Activated CD4-positive, alpha-beta T cell treated with anti-CD3 and anti-CD28 coated beads, Interleukin-2, amount 10 ng/mL, durations not matched to agents 24 days and 14 days (primary cell): ENCODE measurements around the gene NSG2. TPM values are rescaled to one million over a fixed set of nuclear protein-coding genes. Genes with fewer than 3 reads are reported as not detected.
"Not testable (repeated sequence)": the region's sequence is repeated elsewhere in the genome, so short reads cannot be mapped to it uniquely, and the experiment has no call there.

Experiments
- DNase-seq: peaks from one replicate; pipeline ENCODE4 v3.0.0; 2022
- H3K27ac Mint-ChIP-seq: one replicate; pipeline ENCODE4 v1.8.0; 2022; ENCODE audit warnings: mild to moderate bottlenecking, mixed read lengths
- H3K27me3 Mint-ChIP-seq: one replicate; pipeline ENCODE4 v1.8.0; 2022; ENCODE audit warnings: mixed read lengths
- H3K36me3 Mint-ChIP-seq: one replicate; pipeline ENCODE4 v1.8.0; 2022; ENCODE audit warnings: low read depth, mild to moderate bottlenecking, mixed read lengths
- H3K4me1 Mint-ChIP-seq: one replicate; pipeline ENCODE4 v1.8.0; 2021; ENCODE audit warnings: mixed read lengths
- H3K4me3 Mint-ChIP-seq: one replicate; pipeline ENCODE4 v1.8.0; 2022; ENCODE audit warnings: mild to moderate bottlenecking, moderate library complexity, mixed read lengths
- H3K9me3 Mint-ChIP-seq: one replicate; pipeline ENCODE4 v1.8.0; 2021; ENCODE audit warnings: mixed read lengths
- intact Hi-C: fragments of 100-400 bp; cut with micrococcal nuclease; formaldehyde crosslinking; loops from one replicate; pipeline ENCODE4 v1.15.1; 2023
- total RNA-seq: library from RNA; stranded (reverse); gene quantifications from 2 replicates; pipeline ENCODE4 v1.2.3, GENCODE V29; 2022

NSG2 gene
- total RNA-seq, 1 donor from 2014 or later = not detected

DNA sequence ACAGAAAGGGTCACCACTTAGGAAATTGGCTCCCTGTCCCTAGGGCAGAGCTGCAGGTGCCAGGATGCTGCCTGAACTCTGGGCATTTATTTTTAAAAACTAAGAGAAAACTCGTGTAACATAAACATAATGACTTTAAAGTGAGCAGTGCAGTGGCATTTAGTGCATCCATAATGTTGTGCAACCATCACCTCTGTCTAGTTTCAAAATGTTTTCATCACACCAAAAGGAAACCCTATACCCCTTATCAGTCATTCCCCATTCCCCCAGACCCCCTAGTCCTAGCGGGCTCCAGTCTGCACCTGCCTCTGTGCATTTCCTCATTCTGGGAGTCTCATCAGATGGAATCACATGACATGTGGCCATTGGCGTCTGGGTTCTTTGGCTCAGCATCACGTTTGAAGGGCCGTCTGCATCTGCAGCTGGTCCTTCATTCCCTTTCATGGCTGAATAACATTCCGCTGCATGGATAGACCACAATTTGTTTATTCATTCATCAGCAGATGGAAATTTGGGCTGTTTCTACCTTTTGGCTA is 55.8 kb downstream of the NSG2 start:
- no peak for DNase-seq
- H3K27me3 Mint-ChIP-seq = no peaks in the 10 kb centered on the region
- H3K27ac Mint-ChIP-seq = no peak overlapping the region
- H3K4me3 Mint-ChIP-seq = no peak overlapping the region
- H3K4me1 Mint-ChIP-seq = no peaks in the 10 kb centered on the region
- no peaks in the 10 kb centered on the region for H3K9me3 Mint-ChIP-seq
- H3K36me3 Mint-ChIP-seq = no peaks in the 10 kb centered on the region
- intact Hi-C loops = no loop called here

DNA sequence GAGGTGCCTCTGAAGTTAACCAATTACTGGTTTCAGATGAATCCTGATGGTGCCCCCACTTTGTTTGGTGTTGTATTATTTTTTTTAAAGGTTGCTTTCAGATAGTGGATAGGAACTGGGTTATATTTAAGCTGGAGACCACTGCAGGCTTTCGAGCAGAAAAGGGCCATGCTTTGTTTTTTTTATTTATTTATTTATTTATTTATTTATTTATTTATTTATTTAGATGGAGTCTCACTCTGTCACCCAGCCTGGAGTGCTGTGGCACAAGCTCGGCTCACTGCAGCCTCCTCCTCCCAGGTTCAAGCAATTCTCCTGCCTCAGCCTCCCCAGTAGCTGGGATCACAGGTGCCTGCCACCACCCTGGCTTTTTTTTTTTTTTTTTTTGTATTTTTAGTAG is 57.1 kb downstream of the NSG2 start:
- H3K27ac Mint-ChIP-seq, H3K4me3 Mint-ChIP-seq, H3K27me3 Mint-ChIP-seq, H3K9me3 Mint-ChIP-seq, H3K36me3 Mint-ChIP-seq, DNase-seq, H3K4me1 Mint-ChIP-seq, intact Hi-C loops: not testable (repeated sequence)

DNA sequence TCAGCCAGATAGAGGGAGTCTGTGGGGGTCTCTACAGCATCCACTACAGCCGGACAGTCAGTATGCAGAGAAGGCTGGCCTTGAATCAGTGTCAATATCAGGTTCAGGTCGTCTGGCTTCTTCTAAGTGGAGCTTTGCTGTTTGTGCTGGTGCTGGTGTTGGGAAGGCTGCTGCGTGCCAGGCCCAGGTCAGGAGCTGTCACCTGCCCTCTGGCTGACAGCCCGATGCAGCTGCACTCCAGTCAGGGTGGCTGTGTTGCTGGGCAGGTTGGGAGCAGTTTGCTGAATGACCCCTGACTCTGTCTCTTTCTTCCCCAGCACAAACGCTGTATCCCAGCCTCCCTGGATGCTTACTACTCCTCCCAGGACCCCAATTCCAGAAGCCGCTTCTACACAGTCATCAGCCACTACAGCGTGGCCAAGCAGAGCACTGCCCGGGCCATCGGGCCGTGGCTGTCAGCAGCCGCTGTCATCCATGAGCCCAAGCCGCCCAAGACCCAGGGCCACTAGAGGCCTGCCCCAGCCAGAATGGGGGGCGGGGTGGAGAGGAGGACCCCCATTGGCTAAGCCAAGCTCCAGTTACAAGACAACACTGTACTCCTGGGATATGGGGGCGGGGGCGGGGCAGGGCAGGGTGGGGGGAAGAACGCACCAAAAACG is 61.6 kb downstream of the NSG2 start:
- Mint-ChIP-seq H3K27me3 (no peaks in the 10 kb centered on the region), H3K27ac (no peak overlapping the region), H3K4me3 (no peak overlapping the region), H3K4me1 (no peaks in the 10 kb centered on the region), H3K36me3 (no peaks in the 10 kb centered on the region), H3K9me3 (no peaks in the 10 kb centered on the region)
- intact Hi-C loops = no loop called here
- DNase-seq = no peak

DNA sequence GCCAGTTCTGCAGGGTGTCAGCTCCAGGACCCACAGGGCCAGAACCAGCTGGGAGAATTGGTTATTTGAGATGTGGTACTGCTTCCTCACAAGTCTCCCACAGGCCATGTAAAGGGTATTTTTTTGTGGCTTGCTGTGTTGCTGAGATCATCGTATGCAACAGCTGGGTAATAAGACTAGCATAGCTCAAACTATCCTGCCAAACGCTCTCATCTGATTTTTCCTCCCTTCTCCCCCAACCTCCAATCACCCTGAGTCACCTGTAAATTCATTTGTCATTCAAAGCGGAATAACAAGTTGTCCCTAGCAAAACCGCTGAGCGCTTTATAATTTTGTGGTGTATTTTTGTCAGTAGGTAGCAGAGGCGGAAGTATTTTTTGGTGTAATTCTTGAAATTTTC is 63.2 kb downstream of the NSG2 start:
- Mint-ChIP-seq H3K36me3 (no peaks in the 10 kb centered on the region), H3K9me3 (no peaks in the 10 kb centered on the region), H3K27ac (no peak overlapping the region), H3K4me3 (no peak overlapping the region), H3K4me1 (no peaks in the 10 kb centered on the region), H3K27me3 (no peaks in the 10 kb centered on the region)
- intact Hi-C loops = no loop called here
- no peak for DNase-seq

DNA sequence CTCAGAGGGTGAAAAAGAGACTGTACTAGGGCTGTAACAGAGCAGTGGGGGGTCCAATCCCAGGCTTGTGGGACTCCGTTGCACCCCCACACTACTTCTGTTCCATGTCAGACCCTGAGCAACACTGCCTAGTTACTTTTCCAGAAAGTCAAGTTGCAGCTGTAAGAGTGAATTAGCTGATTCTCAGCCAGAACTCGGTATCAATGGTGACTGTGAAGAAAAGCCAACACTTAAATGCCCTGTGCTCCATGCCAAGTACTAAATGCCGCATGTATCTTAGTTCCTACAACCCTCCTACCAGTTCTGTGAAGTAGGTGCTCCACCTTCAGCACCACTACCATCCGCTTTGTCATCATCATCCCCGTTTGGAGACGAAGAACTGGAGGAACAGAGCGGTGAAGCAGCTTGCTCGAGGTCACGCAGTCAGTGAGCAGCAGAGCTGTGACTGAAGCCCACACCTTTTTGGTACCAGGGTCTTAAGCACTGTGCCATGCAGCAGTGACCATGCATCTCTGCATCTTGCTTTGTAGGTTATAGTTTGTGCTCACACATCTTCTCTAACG is 64.3 kb downstream of the NSG2 start:
- no peaks in the 10 kb centered on the region for H3K9me3 Mint-ChIP-seq
- intact Hi-C loops = no loop called here
- H3K27ac Mint-ChIP-seq = no peak overlapping the region
- no peaks in the 10 kb centered on the region for H3K27me3 Mint-ChIP-seq
- no peaks in the 10 kb centered on the region for H3K4me1 Mint-ChIP-seq
- no peaks in the 10 kb centered on the region for H3K36me3 Mint-ChIP-seq
- no peak for DNase-seq
- no peak overlapping the region for H3K4me3 Mint-ChIP-seq

DNA sequence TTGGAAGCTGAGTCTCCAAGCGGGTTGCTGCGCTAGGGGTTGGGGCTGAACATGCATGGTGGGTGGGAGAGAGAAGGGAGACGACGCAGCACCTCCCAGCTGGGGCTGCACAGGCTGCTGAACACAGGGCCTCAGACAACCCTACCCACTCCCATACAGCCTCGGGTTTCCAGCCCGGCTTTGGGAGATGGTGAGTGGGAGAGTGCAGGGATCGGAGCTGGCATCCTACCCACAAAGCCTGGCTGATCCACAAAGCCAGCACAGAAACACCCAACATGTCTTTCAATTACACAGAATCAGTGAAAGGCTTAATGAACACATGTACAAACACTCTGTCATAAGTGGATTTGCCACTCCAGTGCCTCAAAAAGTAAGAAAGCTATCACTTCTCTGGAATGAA is 64.8 kb downstream of the NSG2 start:
- intact Hi-C loops = no loop called here
- H3K36me3 Mint-ChIP-seq = no peaks in the 10 kb centered on the region
- no peak overlapping the region for H3K27ac Mint-ChIP-seq

DNA sequence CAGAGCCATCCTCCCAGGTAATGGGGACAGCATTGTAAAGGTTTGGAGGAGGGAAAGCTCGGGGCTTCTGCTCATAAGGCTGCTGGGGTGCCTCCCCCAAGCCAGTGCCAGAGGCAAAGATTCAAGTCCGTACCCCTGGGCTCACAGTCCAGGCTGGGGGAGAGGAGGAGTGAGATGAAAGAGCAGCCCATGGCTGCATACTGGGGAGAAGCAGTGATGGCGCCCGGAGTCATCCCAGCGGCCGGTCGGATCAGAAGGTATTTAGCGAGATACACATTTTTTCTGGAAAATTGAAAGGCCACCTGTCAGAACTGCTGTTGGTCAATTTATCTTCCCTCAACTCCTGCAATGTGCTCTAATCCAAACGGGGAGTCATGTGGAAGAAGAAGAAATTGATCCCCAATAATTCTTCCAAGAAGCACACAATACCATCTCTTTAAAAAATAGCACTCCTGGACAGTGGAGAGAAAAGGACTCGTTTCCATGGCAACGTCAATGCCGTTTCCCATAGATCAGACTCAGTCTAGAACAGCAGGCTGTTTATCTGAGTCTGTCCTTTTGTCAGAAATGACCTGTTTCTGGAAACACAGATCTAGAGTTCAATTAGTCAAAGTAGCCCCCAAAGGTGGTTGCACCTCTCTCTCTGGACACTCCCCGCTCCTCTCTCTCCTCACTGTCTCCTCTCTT is 65.9 kb downstream of the NSG2 start:
- intact Hi-C loops = no loop called here
- Mint-ChIP-seq H3K36me3 (no peaks in the 10 kb centered on the region), H3K4me3 (no peak overlapping the region), H3K4me1 (no peaks in the 10 kb centered on the region), H3K27me3 (no peaks in the 10 kb centered on the region), H3K9me3 (no peaks in the 10 kb centered on the region), H3K27ac (no peak overlapping the region)
- DNase-seq = no peak

More for the DNA sequence above, 64.8 kb downstream of the NSG2 start:
- no peaks in the 10 kb centered on the region for H3K27me3 Mint-ChIP-seq
- H3K4me1 Mint-ChIP-seq = no peaks in the 10 kb centered on the region
- H3K4me3 Mint-ChIP-seq = no peak overlapping the region
- no peak for DNase-seq
- no peaks in the 10 kb centered on the region for H3K9me3 Mint-ChIP-seq

DNA sequence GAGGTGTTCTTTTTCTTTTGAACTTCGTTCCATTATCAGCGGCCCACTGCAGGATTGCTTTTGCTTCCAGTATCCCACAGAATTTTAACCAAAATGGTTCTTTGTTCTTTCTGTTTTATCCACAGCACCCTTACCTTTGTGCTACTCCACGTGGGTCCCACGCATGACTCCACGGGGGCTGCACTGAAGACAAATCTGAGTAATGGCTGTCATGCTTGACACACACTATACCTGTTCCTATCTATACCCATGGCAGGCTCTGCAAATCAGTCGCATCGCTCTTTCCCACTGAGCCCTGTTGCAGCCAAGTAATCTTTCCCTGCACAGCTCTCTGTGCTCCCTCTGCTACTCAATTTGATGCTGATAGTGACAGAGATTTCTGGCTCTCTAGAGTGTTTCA is 69.7 kb downstream of the NSG2 start:
- no peak for DNase-seq
- H3K4me1 Mint-ChIP-seq = no peaks in the 10 kb centered on the region
- no peaks in the 10 kb centered on the region for H3K36me3 Mint-ChIP-seq
- H3K9me3 Mint-ChIP-seq = no peaks in the 10 kb centered on the region
- no peak overlapping the region for H3K27ac Mint-ChIP-seq
- H3K4me3 Mint-ChIP-seq = no peak overlapping the region
- intact Hi-C loops = no loop called here
- H3K27me3 Mint-ChIP-seq = no peaks in the 10 kb centered on the region

DNA sequence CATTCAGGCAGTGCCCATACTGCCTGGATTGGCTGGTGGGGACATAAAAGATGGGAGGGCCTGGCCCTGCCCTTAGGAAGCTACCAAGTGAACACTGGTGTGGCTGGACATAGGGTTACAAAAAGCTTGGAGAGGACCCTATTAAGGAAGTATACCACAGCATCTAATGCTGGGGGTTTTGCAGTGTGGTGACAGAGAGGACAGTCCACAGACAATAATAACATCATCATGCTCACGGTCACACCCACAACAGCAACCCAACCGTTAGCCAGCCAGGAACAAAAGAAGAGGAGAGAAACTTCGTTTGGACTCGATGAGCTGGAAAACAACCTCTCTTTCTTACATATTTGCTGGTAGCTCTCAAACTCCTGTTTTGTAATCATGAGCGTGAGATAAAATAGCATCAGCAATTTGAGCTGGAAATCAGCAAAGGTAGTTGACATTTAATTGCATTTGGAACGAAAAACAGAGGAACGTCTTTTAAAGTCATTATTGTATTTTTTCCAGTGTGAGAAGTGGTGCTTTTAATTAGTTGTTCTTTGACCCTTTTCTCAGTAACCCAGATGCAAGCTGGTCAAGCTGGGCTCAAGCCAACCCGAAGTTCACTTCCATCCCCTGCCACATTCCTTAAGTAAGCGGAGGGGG is 73.4 kb downstream of the NSG2 start:
- intact Hi-C loops = no loop called here
- DNase-seq = no peak
- Mint-ChIP-seq H3K4me3 (no peak overlapping the region), H3K36me3 (no peaks in the 10 kb centered on the region), H3K27ac (no peak overlapping the region), H3K27me3 (no peaks in the 10 kb centered on the region), H3K9me3 (no peaks in the 10 kb centered on the region), H3K4me1 (no peaks in the 10 kb centered on the region)

DNA sequence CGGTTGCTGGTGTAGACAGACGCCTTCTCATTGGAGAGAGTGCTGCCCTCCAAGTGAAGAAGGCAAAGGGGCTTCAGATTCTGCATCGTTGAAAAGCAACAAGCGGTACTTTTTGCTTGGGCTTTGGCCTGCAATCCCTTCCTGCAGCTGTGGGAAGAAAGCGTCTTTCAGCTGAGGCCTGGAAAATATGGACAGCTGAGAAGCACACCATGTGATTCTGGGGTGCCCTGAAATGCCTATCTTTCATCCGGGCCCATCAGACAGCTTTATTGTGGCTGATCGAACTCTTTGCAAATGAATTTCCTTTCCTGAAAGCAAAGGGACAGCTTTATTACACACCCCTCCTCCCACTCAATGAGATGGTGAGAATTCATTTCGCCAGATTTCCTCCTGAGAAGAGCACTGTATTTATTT is 74.0 kb downstream of the NSG2 start:
- Mint-ChIP-seq H3K27me3 (no peaks in the 10 kb centered on the region), H3K9me3 (no peaks in the 10 kb centered on the region), H3K27ac (no peak overlapping the region), H3K4me3 (no peak overlapping the region), H3K4me1 (no peaks in the 10 kb centered on the region), H3K36me3 (no peaks in the 10 kb centered on the region)
- DNase-seq = no peak
- intact Hi-C loops = no loop called here

DNA sequence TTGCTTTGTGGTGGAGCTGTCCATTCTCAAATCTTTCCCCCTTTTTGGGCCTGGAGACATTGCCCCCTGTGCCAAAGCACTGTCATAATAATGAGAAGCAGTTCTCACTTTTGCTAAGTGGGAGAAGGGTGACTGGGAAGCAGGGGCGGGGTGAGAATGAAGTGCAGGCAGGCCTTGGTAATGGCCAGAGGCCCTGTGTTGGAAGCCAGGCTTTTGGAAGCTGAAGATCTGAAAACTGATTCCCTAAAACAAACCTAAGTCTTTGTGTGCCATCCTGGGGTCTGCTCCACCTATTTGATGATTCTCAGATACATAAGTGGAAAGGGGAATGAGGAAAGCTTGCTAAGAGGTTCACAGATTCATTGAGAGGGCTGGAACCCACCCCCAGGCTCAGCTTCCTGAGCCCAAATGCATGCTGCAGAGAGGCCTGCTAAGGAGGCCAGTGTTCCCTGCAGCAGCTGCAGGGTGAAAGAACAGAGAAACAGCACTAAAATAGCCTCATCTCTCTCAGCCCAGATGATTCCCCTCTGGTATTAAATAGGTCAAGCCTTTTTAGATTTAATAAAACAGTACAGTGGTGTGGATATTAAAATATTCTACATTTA is 75.0 kb downstream of the NSG2 start:
- H3K4me1 Mint-ChIP-seq = no peaks in the 10 kb centered on the region

DNA sequence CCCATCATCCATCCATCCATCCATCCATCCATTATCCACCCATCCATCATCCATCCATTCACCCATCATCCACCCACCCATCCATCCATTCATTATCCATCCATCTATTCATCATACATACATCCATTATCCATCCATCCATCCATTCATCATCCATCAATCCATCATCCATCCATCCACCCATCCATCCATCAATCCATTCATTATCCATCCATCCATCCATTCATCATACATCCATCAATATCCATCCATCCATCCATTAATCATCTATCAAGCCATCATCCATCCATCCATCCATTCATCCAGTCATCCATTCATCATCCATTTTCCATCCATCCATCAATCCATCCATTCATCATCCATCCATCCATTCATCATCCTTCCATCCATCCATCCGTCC is 89.0 kb downstream of the NSG2 start:
- Mint-ChIP-seq H3K27ac (no peak overlapping the region), H3K9me3 (no peaks in the 10 kb centered on the region), H3K36me3 (no peaks in the 10 kb centered on the region), H3K27me3 (no peaks in the 10 kb centered on the region), H3K4me3 (no peak overlapping the region), H3K4me1 (no peaks in the 10 kb centered on the region)
- intact Hi-C loops = no loop called here
- no peak for DNase-seq

More for the DNA sequence above, 75.0 kb downstream of the NSG2 start:
- no peaks in the 10 kb centered on the region for H3K27me3 Mint-ChIP-seq
- peaks cover 2% of the 10 kb centered on the region for H3K9me3 Mint-ChIP-seq
- H3K4me3 Mint-ChIP-seq = no peak overlapping the region
- H3K36me3 Mint-ChIP-seq = no peaks in the 10 kb centered on the region
- H3K27ac Mint-ChIP-seq = no peak overlapping the region
- intact Hi-C loops = no loop called here
- DNase-seq = no peak

DNA sequence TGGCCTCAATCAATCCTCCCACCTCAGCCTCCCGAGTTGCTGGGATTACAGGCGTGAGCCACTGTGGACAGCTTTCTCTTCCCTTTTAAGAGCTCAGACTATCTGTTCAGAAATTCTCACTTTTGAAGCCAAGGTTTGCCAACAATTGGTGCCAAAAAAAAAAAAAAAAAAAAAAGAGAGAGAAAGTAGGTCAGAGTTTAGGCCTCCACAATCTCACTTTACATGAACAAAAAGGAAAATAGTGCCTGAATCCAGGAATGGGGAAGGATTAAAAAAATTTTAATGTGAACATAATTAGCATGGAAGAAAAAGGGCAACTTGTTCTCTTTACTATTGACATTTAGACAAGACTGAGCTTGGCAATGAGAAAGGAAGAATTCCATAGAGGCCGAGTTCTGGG is 94.1 kb downstream of the NSG2 start:
- Mint-ChIP-seq H3K4me1 (no peaks in the 10 kb centered on the region), H3K9me3 (no peaks in the 10 kb centered on the region), H3K27ac (no peak overlapping the region), H3K36me3 (no peaks in the 10 kb centered on the region), H3K27me3 (no peaks in the 10 kb centered on the region), H3K4me3 (no peak overlapping the region)
- DNase-seq = no peak
- intact Hi-C loops = no loop called here
